ENCODE data around the gene AUNIP. TPM values are rescaled to one million over a fixed set of nuclear protein-coding genes. Genes with fewer than 3 reads are reported as not detected.
"Not testable (repeated sequence)": the region's sequence is repeated elsewhere in the genome, so short reads cannot be mapped to it uniquely, and the experiment has no call there.

Gene AUNIP
- total RNA-seq, 1 donor from 2014 or later, result not detected

- ATAC-seq, result no peak
- intact Hi-C loops (cut with DNase I), result no loop called here
Measured at GRCh38 chr1:25870614-25871013, 11.4 kb upstream of the AUNIP start.

GRCh38 chr1:25869909-25870606 lies 10.8 kb upstream of the AUNIP start:
- ATAC-seq, result no peak
- intact Hi-C loops (cut with DNase I), result no loop called here
- no peak for DNase-seq (ENCODE audit: missing footprints)

More at GRCh38 chr1:25870614-25871013, 11.4 kb upstream of the AUNIP start:
- no peak for DNase-seq (ENCODE audit: missing footprints)

- intact Hi-C loops (cut with DNase I), result no loop called here
- DNase-seq (ENCODE audit: missing footprints) (no peak), ATAC-seq (no peak)
Measured at GRCh38 chr1:25867210-25867991, 8.1 kb upstream of the AUNIP start.

GRCh38 chr1:25866288-25866687 lies 7.0 kb upstream of the AUNIP start:
- no peak for DNase-seq (ENCODE audit: missing footprints)

GRCh38 chr1:25864434-25864833 lies 5.2 kb upstream of the AUNIP start:
- DNase-seq (ENCODE audit: missing footprints) (no peak), ATAC-seq (no peak)
- intact Hi-C loops (cut with DNase I), result no loop called here

More at GRCh38 chr1:25866288-25866687, 7.0 kb upstream of the AUNIP start:
- intact Hi-C loops (cut with DNase I), result no loop called here
- no peak for ATAC-seq

- intact Hi-C loops (cut with DNase I), result no loop called here
Measured at GRCh38 chr1:25863486-25864262, 4.4 kb upstream of the AUNIP start.

GRCh38 chr1:25862785-25863485 lies 3.7 kb upstream of the AUNIP start:
- DNase-seq (ENCODE audit: missing footprints) (no peak), ATAC-seq (no peak)
- intact Hi-C loops (cut with DNase I), result no loop called here

More at GRCh38 chr1:25863486-25864262, 4.4 kb upstream of the AUNIP start:
- no peak for DNase-seq (ENCODE audit: missing footprints)
- no peak for ATAC-seq

GRCh38 chr1:25861316-25862286 lies 2.3 kb upstream of the AUNIP start:
- DNase-seq (ENCODE audit: missing footprints) (no peak), ATAC-seq (no peak)
- intact Hi-C loops (cut with DNase I), result no loop called here

GRCh38 chr1:25858494-25858893 lies 763 bp downstream of the AUNIP start:
- DNase-seq (ENCODE audit: missing footprints), result no peak
- ATAC-seq, result no peak
- intact Hi-C loops (cut with DNase I), result no loop called here

- intact Hi-C loops (cut with DNase I), result no loop called here
- DNase-seq (ENCODE audit: missing footprints) (no peak), ATAC-seq (no peak)
Measured at GRCh38 chr1:25856856-25857255, 2.4 kb downstream of the AUNIP start.

- intact Hi-C loops (cut with DNase I), result no loop called here
- ATAC-seq, result no peak
- no peak for DNase-seq (ENCODE audit: missing footprints)
Measured at GRCh38 chr1:25854554-25854953, 4.7 kb downstream of the AUNIP start.

- intact Hi-C loops (cut with DNase I), result no loop called here
- no peak for ATAC-seq
Measured at GRCh38 chr1:25848531-25848930, 10.7 kb downstream of the AUNIP start.

GRCh38 chr1:25847929-25848328 lies 11.3 kb downstream of the AUNIP start:
- ATAC-seq (no peak), DNase-seq (ENCODE audit: missing footprints) (no peak)
- intact Hi-C loops (cut with DNase I), result no loop called here

More at GRCh38 chr1:25848531-25848930, 10.7 kb downstream of the AUNIP start:
- DNase-seq (ENCODE audit: missing footprints), result no peak

GRCh38 chr1:25845664-25846063 lies 13.6 kb downstream of the AUNIP start:
- intact Hi-C loops (cut with DNase I), result no loop called here
- no peak for DNase-seq (ENCODE audit: missing footprints)
- no peak for ATAC-seq

- intact Hi-C loops (cut with DNase I), result loop anchor here (5.0 kb wide), 1 partner anchor 153 kb away; the partner anchor contains the start of gene PAFAH2
- ATAC-seq (no peak), DNase-seq (ENCODE audit: missing footprints) (no peak)
Measured at GRCh38 chr1:25844536-25845337, 14.5 kb downstream of the AUNIP start.

- ATAC-seq (no peak), DNase-seq (ENCODE audit: missing footprints) (no peak)
Measured at GRCh38 chr1:25843483-25843882, 15.8 kb downstream of the AUNIP start.

GRCh38 chr1:25839808-25840207 lies 19.4 kb downstream of the AUNIP start:
- not testable (repeated sequence) for ATAC-seq; DNase-seq (ENCODE audit: missing footprints)
- intact Hi-C loops (cut with DNase I), result loop anchor here (5.0 kb wide), 1 partner anchor 157 kb away; the partner anchor contains the start of gene PAFAH2

More at GRCh38 chr1:25843483-25843882, 15.8 kb downstream of the AUNIP start:
- intact Hi-C loops (cut with DNase I), result loop anchor here (5.0 kb wide), 1 partner anchor 154 kb away; the partner anchor contains the start of gene PAFAH2

Data from Right ventricle myocardium inferior (tissue), 1 donor.